Hippocampal formation (tissue), 2 donors: ENCODE data around the gene MED8.
A peak's percentile ranks its signal among the peaks of the same experiment; 100 is the strongest.

Experiments used
- DNase-seq, 2 donors: peaks; one replicate each; lab custom pipeline; 2025; lab: John Stamatoyannopoulos, UW

Gene MED8

GRCh38 chr1:43389326-43390313 is at the start of gene MED8, which contains the start of gene SZT2:
MED8 (minus strand) TSS chr1:43389800; CDS start chr1:43389764, 36 bp downstream.
SZT2 (plus strand) TSS chr1:43389899; CDS start chr1:43389969, 70 bp downstream.
- peak; percentile 94 to 95 for DNase-seq

GRCh38 chr1:43438953-43439581 is 49.5 kb upstream of the MED8 start:
- DNase-seq: no peak

GRCh38 chr1:43438576-43438952 is 49.0 kb upstream of the MED8 start:
- no peak for DNase-seq

- no peak for DNase-seq
These were observed 48.4 kb upstream of the MED8 start for GRCh38 chr1:43438006-43438405.

- DNase-seq: no peak
These were observed 47.7 kb upstream of the MED8 start for GRCh38 chr1:43437031-43437973.

- no peak for DNase-seq
These were observed 46.8 kb upstream of the MED8 start for GRCh38 chr1:43436371-43436770.

GRCh38 chr1:43435146-43436145 is 45.8 kb upstream of the MED8 start:
- no peak for DNase-seq

- no peak for DNase-seq
These were observed 44.7 kb upstream of the MED8 start for GRCh38 chr1:43434256-43434655.

- no peak for DNase-seq
These were observed 43.3 kb upstream of the MED8 start for GRCh38 chr1:43432907-43433306.

- no peak for DNase-seq
These were observed 42.7 kb upstream of the MED8 start for GRCh38 chr1:43432171-43432860.

- DNase-seq: no peak
These were observed 42.1 kb upstream of the MED8 start for GRCh38 chr1:43431676-43432075.

GRCh38 chr1:43430831-43431230 is 41.2 kb upstream of the MED8 start:
- DNase-seq: no peak

GRCh38 chr1:43427941-43428340 is 38.3 kb upstream of the MED8 start:
- no peak for DNase-seq

GRCh38 chr1:43427524-43427923 is 37.9 kb upstream of the MED8 start:
- DNase-seq: no peak

- DNase-seq: no peak
These were observed 36.6 kb upstream of the MED8 start for GRCh38 chr1:43426221-43426620.

GRCh38 chr1:43425045-43425444 is 35.4 kb upstream of the MED8 start:
- DNase-seq: no peak

GRCh38 chr1:43423672-43424550 is 34.3 kb upstream of the MED8 start:
- no peak for DNase-seq

GRCh38 chr1:43422995-43423671 is 33.5 kb upstream of the MED8 start:
- no peak for DNase-seq
